ENCODE data around the gene PDE4D.

PDE4D gene

GRCh38 chr5:59231221-59231931 lies 662.1 kb downstream of the PDE4D start:
- CTCF ChIA-PET: no interaction called here
- no peak for DNase-seq
- H3K36me3 Mint-ChIP-seq: no peaks in the 10 kb centered on the region
- no peak overlapping the region for H3K27ac Mint-ChIP-seq
- H3K4me3 Mint-ChIP-seq: no peak overlapping the region
- peaks cover 11% of the 10 kb centered on the region for H3K27me3 Mint-ChIP-seq
- H3K4me1 Mint-ChIP-seq: no peaks in the 10 kb centered on the region
- no peaks in the 10 kb centered on the region for H3K9me3 Mint-ChIP-seq

GRCh38 chr5:59222687-59223511 lies 670.6 kb downstream of the PDE4D start:
- CTCF ChIA-PET: interaction anchor here (1.0 to 2.0 kb wide), 5 partner anchors 18 to 169 kb away, joined by 3 to 8 read pairs (median 3); no protein-coding TSS in a partner anchor
- H3K36me3 Mint-ChIP-seq: no peaks in the 10 kb centered on the region
- H3K27ac Mint-ChIP-seq: no peak overlapping the region
- H3K4me1 Mint-ChIP-seq: no peaks in the 10 kb centered on the region
- H3K9me3 Mint-ChIP-seq: no peaks in the 10 kb centered on the region
- H3K4me3 Mint-ChIP-seq: no peak overlapping the region
- no peak for DNase-seq
- peaks cover 4% of the 10 kb centered on the region for H3K27me3 Mint-ChIP-seq

- CTCF ChIA-PET: interaction anchor here (0.8 to 2.0 kb wide), 5 partner anchors 16 to 161 kb away, joined by 3 to 6 read pairs (median 3); no protein-coding TSS in a partner anchor
- Mint-ChIP-seq H3K4me1 (no peaks in the 10 kb centered on the region), H3K27ac (no peak overlapping the region), H3K9me3 (no peaks in the 10 kb centered on the region), H3K27me3 (peaks cover 4% of the 10 kb centered on the region), H3K4me3 (no peak overlapping the region), H3K36me3 (no peaks in the 10 kb centered on the region)
- DNase-seq: no peak
Observed at GRCh38 chr5:59221769-59222168, 671.8 kb downstream of the PDE4D start.

GRCh38 chr5:59218424-59219045 lies 675.0 kb downstream of the PDE4D start:
- Mint-ChIP-seq H3K9me3 (no peaks in the 10 kb centered on the region), H3K4me3 (no peak overlapping the region), H3K27me3 (peaks cover 17% of the 10 kb centered on the region), H3K4me1 (no peaks in the 10 kb centered on the region), H3K36me3 (no peaks in the 10 kb centered on the region), H3K27ac (no peak overlapping the region)
- DNase-seq: no peak
- CTCF ChIA-PET: interaction anchor here (1.0 kb wide), 1 partner anchor 30 kb away, joined by 3 read pairs; no protein-coding TSS in a partner anchor

GRCh38 chr5:59216841-59217240 lies 676.7 kb downstream of the PDE4D start:
- H3K27me3 Mint-ChIP-seq: peaks cover 21% of the 10 kb centered on the region
- no peaks in the 10 kb centered on the region for H3K36me3 Mint-ChIP-seq
- no peak for DNase-seq
- no peak overlapping the region for H3K4me3 Mint-ChIP-seq
- H3K27ac Mint-ChIP-seq: no peak overlapping the region
- no peaks in the 10 kb centered on the region for H3K4me1 Mint-ChIP-seq
- CTCF ChIA-PET: interaction anchor here (0.7 to 1.4 kb wide), 6 partner anchors 29 to 507 kb away, joined by 3 to 5 read pairs (median 3); no protein-coding TSS in a partner anchor
- no peaks in the 10 kb centered on the region for H3K9me3 Mint-ChIP-seq

GRCh38 chr5:59212596-59212995 lies 680.9 kb downstream of the PDE4D start:
- Mint-ChIP-seq H3K9me3 (no peaks in the 10 kb centered on the region), H3K36me3 (no peaks in the 10 kb centered on the region), H3K27ac (no peak overlapping the region), H3K4me3 (no peak overlapping the region), H3K4me1 (no peaks in the 10 kb centered on the region), H3K27me3 (peaks cover 27% of the 10 kb centered on the region)
- no peak for DNase-seq
- CTCF ChIA-PET: interaction anchor here (1.3 to 1.5 kb wide), 2 partner anchors 24 to 156 kb away, joined by 3 read pairs; no protein-coding TSS in a partner anchor

GRCh38 chr5:59209758-59210359 lies 683.7 kb downstream of the PDE4D start:
- CTCF ChIA-PET: no interaction called here
- no peak overlapping the region for H3K4me3 Mint-ChIP-seq
- DNase-seq: no peak
- no peaks in the 10 kb centered on the region for H3K4me1 Mint-ChIP-seq
- H3K27ac Mint-ChIP-seq: no peak overlapping the region
- H3K36me3 Mint-ChIP-seq: no peaks in the 10 kb centered on the region
- H3K9me3 Mint-ChIP-seq: no peaks in the 10 kb centered on the region
- peaks cover 24% of the 10 kb centered on the region for H3K27me3 Mint-ChIP-seq

- Mint-ChIP-seq H3K36me3 (no peaks in the 10 kb centered on the region), H3K4me3 (no peak overlapping the region), H3K27ac (no peak overlapping the region), H3K27me3 (peaks cover 18% of the 10 kb centered on the region), H3K9me3 (no peaks in the 10 kb centered on the region), H3K4me1 (no peaks in the 10 kb centered on the region)
- no peak for DNase-seq
- CTCF ChIA-PET: interaction anchor here (1.2 kb wide), 1 partner anchor 19 kb away, joined by 4 read pairs; no protein-coding TSS in a partner anchor
Observed at GRCh38 chr5:59208474-59208873, 685.1 kb downstream of the PDE4D start.

GRCh38 chr5:59207401-59207800 lies 686.1 kb downstream of the PDE4D start:
- H3K4me1 Mint-ChIP-seq: no peaks in the 10 kb centered on the region
- H3K4me3 Mint-ChIP-seq: no peak overlapping the region
- CTCF ChIA-PET: no interaction called here
- H3K27me3 Mint-ChIP-seq: peaks cover 10% of the 10 kb centered on the region
- H3K9me3 Mint-ChIP-seq: no peaks in the 10 kb centered on the region
- H3K27ac Mint-ChIP-seq: no peak overlapping the region
- H3K36me3 Mint-ChIP-seq: no peaks in the 10 kb centered on the region
- DNase-seq: no peak

- H3K4me1 Mint-ChIP-seq: no peaks in the 10 kb centered on the region
- no peaks in the 10 kb centered on the region for H3K9me3 Mint-ChIP-seq
- H3K4me3 Mint-ChIP-seq: no peak overlapping the region
- no peak overlapping the region for H3K27ac Mint-ChIP-seq
- CTCF ChIA-PET: interaction anchor here (0.8 kb wide), 1 partner anchor 16 kb away, joined by 3 read pairs; no protein-coding TSS in a partner anchor
- no peak for DNase-seq
- H3K36me3 Mint-ChIP-seq: no peaks in the 10 kb centered on the region
- H3K27me3 Mint-ChIP-seq: peaks cover 10% of the 10 kb centered on the region
Observed at GRCh38 chr5:59206132-59206581, 687.4 kb downstream of the PDE4D start.

- no peak overlapping the region for H3K27ac Mint-ChIP-seq
- no peak overlapping the region for H3K4me3 Mint-ChIP-seq
- H3K36me3 Mint-ChIP-seq: no peaks in the 10 kb centered on the region
- H3K4me1 Mint-ChIP-seq: no peaks in the 10 kb centered on the region
- CTCF ChIA-PET: no interaction called here
- H3K27me3 Mint-ChIP-seq: peaks cover 10% of the 10 kb centered on the region
- no peaks in the 10 kb centered on the region for H3K9me3 Mint-ChIP-seq
- no peak for DNase-seq
Observed at GRCh38 chr5:59204114-59204897, 689.2 kb downstream of the PDE4D start.

- H3K27ac Mint-ChIP-seq: no peak overlapping the region
- H3K4me1 Mint-ChIP-seq: no peaks in the 10 kb centered on the region
- H3K36me3 Mint-ChIP-seq: no peaks in the 10 kb centered on the region
- peaks cover 12% of the 10 kb centered on the region for H3K27me3 Mint-ChIP-seq
- CTCF ChIA-PET: no interaction called here
- H3K9me3 Mint-ChIP-seq: no peaks in the 10 kb centered on the region
- no peak overlapping the region for H3K4me3 Mint-ChIP-seq
- no peak for DNase-seq
Observed at GRCh38 chr5:59199868-59200267, 693.7 kb downstream of the PDE4D start.

GRCh38 chr5:59198832-59199231 lies 694.7 kb downstream of the PDE4D start:
- no peak overlapping the region for H3K27ac Mint-ChIP-seq

More at GRCh38 chr5:59198832-59199231, 694.7 kb downstream of the PDE4D start:
- no peaks in the 10 kb centered on the region for H3K4me1 Mint-ChIP-seq
- CTCF ChIA-PET: no interaction called here
- DNase-seq: no peak
- no peaks in the 10 kb centered on the region for H3K9me3 Mint-ChIP-seq
- no peak overlapping the region for H3K4me3 Mint-ChIP-seq
- peaks cover 15% of the 10 kb centered on the region for H3K27me3 Mint-ChIP-seq
- H3K36me3 Mint-ChIP-seq: no peaks in the 10 kb centered on the region

Data from activated naive CD4-positive, alpha-beta T cell treated with anti-CD3 and anti-CD28 coated beads, Interleukin-2, amount 10 ng/mL, durations not matched to agents 7 days and 5 days (primary cell).